GM23338 (cell line): ENCODE measurements around the gene CDKAL1. TPM values are rescaled to one million over a fixed set of nuclear protein-coding genes. Genes with fewer than 3 reads are reported as not detected.

Experiments
- ATAC-seq: fragments of 200-7000 bp; cut with Tn5 transposase; 3 replicates; pipeline ENCODE4 v1.9.1; 2020
- DNase-seq: peaks from one replicate; pipeline ENCODE4 v3.0.0-alpha.2; 2015; ENCODE audit warnings: low spot score
- H2AFZ ChIP-seq: fragments of 200-600 bp; sonication (generic); 2 replicates; pipeline ENCODE4 v1.8.0; 2016; ENCODE audit warnings: antibody characterized with exemption, mild to moderate bottlenecking, moderate library complexity
- H3F3A ChIP-seq: fragments of 200-600 bp; sonication (generic); replicated peaks from 2 replicates; pipeline ENCODE4 v1.8.0; 2017; ENCODE audit warnings: antibody characterized with exemption, mixed run types, low read depth
- H3K27ac ChIP-seq: fragments of 200-600 bp; sonication (generic); 2 replicates; pipeline ENCODE4 v1.6.1; 2016; ENCODE audit warnings: low read depth
- H3K27me3 ChIP-seq: fragments of 200-600 bp; sonication (generic); 2 replicates; pipeline ENCODE4 v1.8.0; 2016; ENCODE audit warnings: mild to moderate bottlenecking, mixed run types, moderate library complexity; ENCODE audit not compliant: insufficient read depth
- H3K36me3 ChIP-seq: fragments of 200-600 bp; sonication (generic); 2 replicates; pipeline ENCODE4 v1.8.0; 2016; ENCODE audit warnings: mild to moderate bottlenecking; ENCODE audit not compliant: insufficient read depth
- H3K4me1 ChIP-seq: fragments of 200-600 bp; sonication (generic); 2 replicates; pipeline ENCODE4 v1.8.0; 2016; ENCODE audit warnings: mild to moderate bottlenecking, moderate library complexity; ENCODE audit not compliant: insufficient read depth
- H3K4me2 ChIP-seq: fragments of 200-600 bp; sonication (generic); 2 replicates; pipeline ENCODE4 v1.7.1; 2017; ENCODE audit warnings: mixed run types
- H3K4me3 ChIP-seq: fragments of 200-600 bp; sonication (generic); 2 replicates; pipeline ENCODE4 v1.6.1; 2016; ENCODE audit warnings: mixed run types
- H3K79me2 ChIP-seq: fragments of 200-600 bp; sonication (generic); replicated peaks from 2 replicates; pipeline ENCODE4 v1.8.0; 2017; ENCODE audit warnings: mild to moderate bottlenecking; ENCODE audit not compliant: insufficient read depth
- H3K9me2 ChIP-seq: fragments of 200-600 bp; sonication (generic); 2 replicates; pipeline ENCODE4 v1.8.0; 2017; ENCODE audit not compliant: insufficient read depth
- H4K20me1 ChIP-seq: fragments of 200-600 bp; sonication (generic); replicated peaks from 2 replicates; pipeline ENCODE4 v1.8.0; 2017; ENCODE audit warnings: mild to moderate bottlenecking; ENCODE audit not compliant: insufficient read depth
- H3K27ac Mint-ChIP-seq: 2 replicates; pipeline ENCODE4 v1.8.0; 2020; ENCODE audit warnings: inconsistent platforms, mild to moderate bottlenecking, moderate library complexity, mixed read lengths
- H3K27me3 Mint-ChIP-seq: 3 replicates; pipeline ENCODE4 v1.8.0; 2022; ENCODE audit warnings: low read depth, mild to moderate bottlenecking, moderate library complexity, mixed read lengths, inconsistent platforms; ENCODE audit not compliant: insufficient read depth, poor library complexity
- H3K36me3 Mint-ChIP-seq: 3 replicates; pipeline ENCODE4 v1.8.0; 2021; ENCODE audit warnings: low read depth, mild to moderate bottlenecking, inconsistent platforms, moderate library complexity, mixed read lengths
- H3K4me1 Mint-ChIP-seq: 3 replicates; pipeline ENCODE4 v1.8.0; 2020; ENCODE audit warnings: mild to moderate bottlenecking, inconsistent platforms, mixed read lengths
- H3K4me3 Mint-ChIP-seq: 3 replicates; pipeline ENCODE4 v1.8.0; 2021; ENCODE audit warnings: moderate library complexity, mild to moderate bottlenecking, inconsistent platforms, mixed read lengths
- H3K9me3 Mint-ChIP-seq: 3 replicates; pipeline ENCODE4 v1.8.0; 2020; ENCODE audit warnings: moderate library complexity, mild to moderate bottlenecking, inconsistent platforms, mixed read lengths
- CTCF ChIP-seq, 2 experiments: fragments of 200-600 bp in 1 of 2; sonication (generic) in 1 of 2; conservative IDR thresholded peaks; 2 replicates each; pipeline versions ENCODE4 v1.5.1 to v1.6.1; 2016 to 2017; ENCODE audit warnings: antibody characterized with exemption in 2 of 2, low read depth in 2 of 2, mild to moderate bottlenecking in 2 of 2, moderate library complexity in 1 of 2
- ETS1 ChIP-seq: IDR thresholded peaks from 2 replicates; pipeline ENCODE4 v1.6.1; 2016; ENCODE audit warnings: antibody characterized with exemption
- EZH2 ChIP-seq: fragments of 200-600 bp; sonication (generic); IDR thresholded peaks from one replicate; pipeline ENCODE4 v1.8.0; 2017; ENCODE audit warnings: antibody characterized with exemption, mild to moderate bottlenecking, low read depth; ENCODE audit not compliant: unreplicated experiment
- EZH2phosphoT487 ChIP-seq: fragments of 200-600 bp; sonication (generic); IDR thresholded peaks from one replicate; pipeline ENCODE4 v1.8.1; 2018; ENCODE audit warnings: antibody characterized with exemption; ENCODE audit not compliant: unreplicated experiment
- JUNB ChIP-seq: IDR thresholded peaks from one replicate; pipeline ENCODE4 v1.6.1; 2016; ENCODE audit warnings: antibody characterized with exemption; ENCODE audit not compliant: unreplicated experiment
- NANOG ChIP-seq: IDR thresholded peaks from 2 replicates; pipeline ENCODE4 v1.6.1; 2016; ENCODE audit warnings: antibody characterized with exemption, borderline replicate concordance
- POLR2AphosphoS5 ChIP-seq: IDR thresholded peaks from 2 replicates; pipeline ENCODE4 v1.6.1; 2016; ENCODE audit warnings: antibody characterized with exemption, low read depth
- REST ChIP-seq: IDR thresholded peaks from one replicate; pipeline ENCODE4 v1.6.1; 2018; ENCODE audit warnings: antibody characterized with exemption; ENCODE audit not compliant: unreplicated experiment
- STAT1 ChIP-seq: IDR thresholded peaks from one replicate; pipeline ENCODE4 v1.6.1; 2016; ENCODE audit warnings: antibody characterized with exemption; ENCODE audit not compliant: unreplicated experiment
- ZNF114 ChIP-seq: fragments of 250-450 bp; sonication (Bioruptor Pico); IDR thresholded peaks from 2 replicates; pipeline ENCODE4 v1.5.0; 2020; ENCODE audit warnings: mild to moderate bottlenecking, moderate library complexity
- ZNF331 ChIP-seq: fragments of 250-450 bp; sonication (Bioruptor Pico); IDR thresholded peaks from 2 replicates; pipeline ENCODE4 v1.5.0; 2020; ENCODE audit warnings: low read depth, mild to moderate bottlenecking, moderate library complexity
- ZNF462 ChIP-seq: fragments of 250-450 bp; sonication (Bioruptor Pico); IDR thresholded peaks from 2 replicates; pipeline ENCODE4 v1.5.0; 2020; ENCODE audit warnings: mild to moderate bottlenecking, moderate library complexity
- polyA plus RNA-seq: library from polyadenylated mRNA; unstranded; fragments of >200 nt; fragmentation: Nextera tagmentation; extraction: Ambion mirVana; gene quantifications from 2 replicates; pipeline ENCODE4 v1.2.1, GENCODE V29; 2016
- total RNA-seq: library from RNA; depleted of rRNA; stranded (reverse); fragments of >200 nt; shearing (Covaris generic); gene quantifications from 2 replicates; pipeline ENCODE4 v1.2.3, GENCODE V29; 2014

The CDKAL1 gene
- total and polyA plus RNA-seq, 2 experiments from 2014 or later, result 17.8 to 35.0 TPM

- TF ChIP-seq JUNB (no peak), EZH2 (no peak), CTCF (conservative IDR thresholded peaks at IDR 0.05; ENCODE audit: low read depth in 2 of 2) (no peak), EZH2phosphoT487 (no peak), STAT1 (no peak), REST (no peak)
These were observed 168.8 kb downstream of the CDKAL1 start (continued) for GRCh38 chr6:20703049-20703448.

GRCh38 chr6:20704325-20705025 is 170.2 kb downstream of the CDKAL1 start:
- peaks cover 15% of the 10 kb centered on the region for H3K79me2 ChIP-seq
- no peaks in the 10 kb centered on the region for H3K9me2 ChIP-seq
- ATAC-seq (no peak), DNase-seq (no peak)
- Mint-ChIP-seq H3K4me3 (no peak overlapping the region), H3K27me3 (peaks cover 3% of the 10 kb centered on the region), H3K27ac (peak overlapping the region; percentile 50), H3K9me3 (no peaks in the 10 kb centered on the region), H3K36me3 (no peaks in the 10 kb centered on the region), H3K4me1 (peaks cover 34% of the 10 kb centered on the region)
- no peaks in the 10 kb centered on the region for H3F3A ChIP-seq
- no peak overlapping the region for H3K4me2 ChIP-seq
- no peaks in the 10 kb centered on the region for H3K27me3 ChIP-seq
- no peaks in the 10 kb centered on the region for H3K36me3 ChIP-seq
- H2AFZ ChIP-seq, result no peak overlapping the region
- H3K4me1 ChIP-seq, result peaks cover 8% of the 10 kb centered on the region; the same call in 1 of the 2 replicates
- no peaks in the 10 kb centered on the region for H4K20me1 ChIP-seq
- H3K27ac ChIP-seq, result no peak overlapping the region
- no peak overlapping the region for H3K4me3 ChIP-seq
- no peak for TF ChIP-seq POLR2AphosphoS5
- TF ChIP-seq STAT1, result no peak
- TF ChIP-seq JUNB, result no peak
- TF ChIP-seq EZH2phosphoT487, result no peak
- no peak for TF ChIP-seq ZNF462 (CRISPR knock-in tag)
- no peak for TF ChIP-seq ETS1
- TF ChIP-seq ZNF114 (CRISPR knock-in tag), result no peak
- no peak for TF ChIP-seq ZNF331 (CRISPR knock-in tag)
- no peak for TF ChIP-seq NANOG
